Fibroblast of upper back skin (primary cell): ENCODE data around the gene RUNX1.
"Not testable (repeated sequence)": the region's sequence is repeated elsewhere in the genome, so short reads cannot be mapped to it uniquely, and the experiment has no call there.

Source experiments
- DNase-seq: peaks from one replicate; pipeline ENCODE4 v3.0.0-alpha.2; 2013

RUNX1 gene

GRCh38 chr21:34820051-34820450 is 229.1 kb downstream of the RUNX1 start:
- DNase-seq: no peak

GRCh38 chr21:34819357-34819999 is 229.6 kb downstream of the RUNX1 start:
- no peak for DNase-seq

- DNase-seq: peak; percentile 50
These were observed 230.4 kb downstream of the RUNX1 start for GRCh38 chr21:34818662-34819158.

DNA sequence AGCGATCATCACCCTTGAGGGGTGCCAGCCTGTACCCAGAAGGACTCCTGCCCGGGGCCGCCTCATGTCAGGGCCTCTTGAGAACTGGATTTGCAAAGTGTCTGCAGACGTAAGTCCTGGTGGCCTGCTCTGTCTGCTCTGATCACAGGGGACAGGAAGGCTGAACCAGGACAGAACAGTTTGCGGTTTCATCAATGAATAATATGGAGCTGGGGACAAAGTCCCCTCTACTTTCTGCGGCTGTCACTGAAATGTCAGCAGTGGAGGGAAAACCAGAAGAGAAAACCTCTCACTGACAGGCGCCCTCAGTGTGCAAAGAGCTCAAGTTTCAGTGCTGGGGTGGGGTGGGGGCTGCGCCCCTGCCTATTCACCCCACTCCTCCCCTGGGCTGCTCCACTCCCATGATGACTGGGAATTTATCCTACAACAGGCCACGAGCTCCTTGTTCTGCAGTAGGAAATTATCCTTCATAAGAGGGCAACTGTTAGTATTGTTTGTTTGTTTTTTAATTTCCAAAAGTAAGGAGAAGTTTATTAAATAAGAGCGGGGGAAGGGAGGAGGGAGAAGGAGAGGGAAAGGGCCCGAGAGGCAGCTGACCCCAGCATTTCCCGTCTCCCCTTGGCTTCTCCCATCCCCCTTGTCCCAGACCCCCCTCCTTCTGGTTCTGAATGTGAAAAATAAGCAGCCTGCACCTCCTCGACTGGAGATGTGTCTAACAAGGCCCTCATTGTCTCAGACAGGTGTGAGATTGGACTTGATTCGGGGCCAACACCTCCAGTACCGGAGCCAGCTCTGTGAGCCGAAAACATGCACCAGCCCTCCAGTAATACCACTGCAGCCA is 231.1 kb downstream of the RUNX1 start:
- no peak for DNase-seq

GRCh38 chr21:34815831-34816705 is 233.0 kb downstream of the RUNX1 start:
- DNase-seq: no peak

- DNase-seq: no peak
These were observed 234.6 kb downstream of the RUNX1 start for GRCh38 chr21:34814529-34814951.

GRCh38 chr21:34813266-34813894 is 235.7 kb downstream of the RUNX1 start:
- peak; percentile 44 for DNase-seq

DNA sequence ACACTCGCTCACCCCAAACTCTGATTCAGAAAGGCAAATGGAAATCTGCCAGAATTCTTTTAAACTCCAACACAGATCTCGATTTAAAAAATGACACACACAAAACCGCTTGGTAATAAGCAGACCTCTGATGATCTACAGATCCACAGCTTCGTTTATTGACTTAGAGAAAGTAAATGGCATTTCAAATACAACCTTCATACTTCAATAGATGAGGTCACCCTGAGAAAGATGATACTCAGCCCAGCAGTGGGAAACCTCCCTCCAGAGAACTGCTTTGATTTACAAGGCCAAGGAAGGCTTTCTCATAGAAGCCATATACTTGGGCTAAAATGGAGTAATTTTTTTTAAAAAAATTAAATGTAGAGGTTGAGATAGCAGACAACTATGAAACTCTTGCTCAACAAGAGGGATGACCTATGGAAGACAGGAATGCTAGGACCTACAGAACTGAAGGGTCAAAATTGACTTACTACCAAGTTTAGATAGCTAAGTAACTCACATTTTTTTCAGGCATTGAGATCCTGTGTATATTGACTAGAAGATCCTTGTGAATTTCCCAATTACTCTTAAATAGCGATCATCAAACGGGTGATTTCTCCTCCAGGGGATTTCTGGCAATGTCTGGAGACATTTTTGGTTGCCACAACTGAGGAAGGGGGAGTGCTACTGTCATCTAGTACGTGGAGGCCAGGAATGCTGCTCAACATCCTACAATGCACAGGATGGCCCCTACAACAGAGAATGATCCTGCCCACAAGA is 236.4 kb downstream of the RUNX1 start:
- peak; percentile 96 for DNase-seq

DNA sequence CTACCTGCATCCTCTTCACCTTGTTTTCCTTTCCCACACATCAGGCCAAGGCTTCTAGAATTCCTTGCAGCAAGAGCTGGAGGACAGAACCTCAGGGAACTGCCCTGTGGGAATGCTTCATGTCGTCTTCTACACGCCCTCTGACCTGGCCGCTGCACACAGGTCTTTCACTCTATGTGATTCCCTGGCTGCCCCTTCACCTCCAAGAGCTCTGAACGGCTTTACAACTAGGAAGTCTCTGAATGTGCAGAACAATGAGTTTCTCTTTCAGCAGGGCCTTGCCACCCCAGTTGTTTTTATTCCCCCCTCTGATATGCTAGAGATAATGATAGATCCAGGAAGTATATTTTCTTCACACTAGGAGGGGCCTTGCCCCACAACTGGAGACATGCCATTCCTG is 237.7 kb downstream of the RUNX1 start:
- DNase-seq: no peak

GRCh38 chr21:34810786-34811185 is 238.3 kb downstream of the RUNX1 start:
- no peak for DNase-seq

- DNase-seq: no peak
These were observed 239.3 kb downstream of the RUNX1 start for GRCh38 chr21:34809822-34810221.

GRCh38 chr21:34808569-34809204 is 240.4 kb downstream of the RUNX1 start:
- peak; percentile 71 for DNase-seq

DNA sequence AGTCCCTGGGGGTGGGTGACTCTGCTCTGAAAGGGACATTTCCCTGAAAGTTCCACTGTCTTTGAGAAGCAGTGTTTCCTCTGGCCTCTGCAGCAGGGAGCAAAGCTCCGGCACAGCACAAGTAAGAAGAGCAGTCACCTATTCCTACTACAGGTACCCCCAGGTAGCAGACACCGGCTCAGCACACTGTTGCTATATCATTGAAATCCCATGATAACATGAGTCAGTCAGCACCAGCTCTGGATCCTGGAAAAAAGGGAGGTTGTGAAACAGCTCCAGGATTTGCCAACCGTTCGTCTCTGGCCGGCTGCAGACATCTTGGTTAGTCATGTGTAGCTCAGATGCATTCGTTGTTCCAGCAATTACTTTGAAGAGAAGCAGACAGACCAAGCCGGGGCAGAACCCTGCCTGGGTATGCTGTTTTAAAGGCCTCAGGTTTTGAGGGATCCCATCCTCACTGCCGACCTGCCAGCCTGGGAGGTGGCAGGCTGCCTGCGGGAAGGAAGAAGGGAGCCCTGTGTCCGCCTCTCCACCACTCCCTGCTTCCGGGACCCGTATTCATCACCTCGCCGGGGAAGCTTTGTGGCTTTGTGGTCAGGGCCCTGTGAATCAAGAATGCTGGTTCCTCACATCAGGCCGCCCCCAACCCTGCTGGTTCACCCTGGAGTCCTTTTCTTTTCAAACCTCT is 241.1 kb downstream of the RUNX1 start:
- peak; percentile 93 for DNase-seq

DNA sequence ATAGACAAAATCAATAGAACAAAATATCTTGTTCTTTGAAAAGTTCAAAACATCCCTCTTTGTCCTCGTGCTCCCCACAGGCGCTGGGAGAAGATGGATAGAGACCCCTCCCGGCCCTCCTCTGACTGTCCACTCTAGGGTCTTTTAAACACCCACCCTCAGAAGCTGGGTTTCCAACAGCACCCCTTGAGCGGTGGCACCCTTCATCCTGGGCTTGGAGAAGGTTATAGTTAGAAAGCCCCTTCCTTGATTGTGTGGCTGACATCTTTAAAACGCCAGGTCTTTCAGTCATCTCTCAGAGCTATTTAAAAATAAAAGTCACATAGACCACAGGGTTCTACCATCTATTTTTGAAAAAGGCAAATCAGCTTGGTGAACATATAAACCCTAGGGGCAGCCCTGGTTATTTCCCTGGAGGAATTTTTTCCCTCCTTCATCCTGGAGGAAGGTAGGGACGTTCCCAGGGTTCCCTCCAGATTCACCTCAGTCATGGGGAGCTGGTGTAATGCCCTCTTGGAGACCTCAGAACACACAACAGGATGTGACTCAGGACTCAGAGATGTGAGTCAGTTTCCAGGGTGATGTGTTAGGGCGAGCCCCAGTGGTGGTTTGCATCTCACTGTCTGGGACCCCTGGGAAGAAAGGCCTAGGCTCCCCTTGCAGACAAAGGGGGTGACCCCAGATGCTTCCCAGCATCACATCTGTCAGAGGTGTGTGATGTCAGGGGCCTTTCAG is 241.8 kb downstream of the RUNX1 start:
- DNase-seq: peak; percentile 92

GRCh38 chr21:34806423-34806822 is 242.7 kb downstream of the RUNX1 start:
- DNase-seq: no peak

GRCh38 chr21:34805157-34805556 is 243.9 kb downstream of the RUNX1 start:
- no peak for DNase-seq

GRCh38 chr21:34804584-34804983 is 244.5 kb downstream of the RUNX1 start:
- DNase-seq: not testable (repeated sequence)

- no peak for DNase-seq
These were observed 245.2 kb downstream of the RUNX1 start for GRCh38 chr21:34803782-34804370.

GRCh38 chr21:34802180-34802899 is 246.8 kb downstream of the RUNX1 start:
- DNase-seq: no peak
